Heart right ventricle (tissue), 16 donors: ENCODE results near the gene ITGA7. TPM values are rescaled to one million over a fixed set of nuclear protein-coding genes. Genes with fewer than 3 reads are reported as not detected.

Experiments used
- ATAC-seq, 8 donors: fragments of 200-7000 bp; cut with Tn5 transposase; one replicate each; pipeline ENCODE4 v1.9.1; 2020; ENCODE audit warnings: mild to moderate bottlenecking in 8 of 8, moderate library complexity in 8 of 8, moderate number of reproducible peaks in 1 of 8
- DNase-seq, 2 donors: peaks; one replicate each; pipeline ENCODE4 v3.0.0-alpha.2; 2020
- H3K27ac ChIP-seq, 10 donors: fragments of 200-600 bp; sonication (generic) in 2 of 10; one replicate each; pipeline versions ENCODE4 v1.5.0 to v1.8.0; 2020 to 2022; ENCODE audit warnings: mild to moderate bottlenecking in 3 of 10
- H3K27me3 ChIP-seq, 7 donors: fragments of 200-600 bp; one replicate each; pipeline ENCODE4 v1.8.0; 2021 to 2022; ENCODE audit warnings: mild to moderate bottlenecking in 2 of 7
- H3K36me3 ChIP-seq, 9 donors: fragments of 200-600 bp; sonication (generic) in 1 of 9; one replicate each; pipeline versions ENCODE4 v1.5.0 to v1.8.0; 2020 to 2022; ENCODE audit warnings: mild to moderate bottlenecking in 2 of 9
- H3K4me1 ChIP-seq, 9 donors: fragments of 200-600 bp; sonication (generic) in 1 of 9; one replicate each; pipeline versions ENCODE4 v1.5.0 to v1.8.0; 2020 to 2022; ENCODE audit warnings: mild to moderate bottlenecking in 4 of 9
- H3K4me3 ChIP-seq, 10 donors: fragments of 200-600 bp; sonication (generic) in 2 of 10; one replicate each; pipeline versions ENCODE4 v1.5.0 to v1.8.0; 2020 to 2022; ENCODE audit warnings: mild to moderate bottlenecking in 7 of 10, moderate library complexity in 2 of 10
- H3K9me3 ChIP-seq, 11 donors: fragments of 200-600 bp in 10 of 11; sonication (generic) in 2 of 11; one replicate each; pipeline versions ENCODE4 v1.5.0 to v1.8.0; 2013 to 2022; ENCODE audit warnings: mild to moderate bottlenecking in 2 of 11, control low read depth in 1 of 11, moderate library complexity in 1 of 11
- WGBS, 2 donors: extraction: QIAGEN DNeasy Blood & Tissue Kit; methylation state at CpG; one replicate each; pipeline ENCODE4 v1.1.7; 2013; ENCODE audit warnings: inconsistent platforms in 1 of 2; 5-methylcytosine and 5-hydroxymethylcytosine counted together
- intact Hi-C, 10 donors: fragments of 100-400 bp; cut with DNase I; formaldehyde crosslinking; loops; one replicate each; pipeline versions ENCODE4 v1.11.1 to v1.14.2; 2022
- polyA plus RNA-seq, 2 donors: library from polyadenylated mRNA; stranded (reverse); fragments of 200-250 nt; gene quantifications; one replicate each; pipeline ENCODE4 v1.2.3, GENCODE V29; 2013
- total RNA-seq, 10 donors: library from RNA; stranded (reverse); fragmentation: NEBNext Ultra II Directional in 3 of 10; extraction: Animal tissue kit (Norgen Biotek cat#: 25700) in 3 of 10; gene quantifications; one replicate each; pipeline versions ENCODE4 v1.2.1 to v1.2.4, GENCODE V29; 2021 to 2023
- TF ChIP-seq, protein P1 (sequence below), 9 donors: fragments of 200-600 bp; sonication (generic) in 2 of 9; IDR thresholded peaks; one replicate each; pipeline versions ENCODE4 v1.5.0 to v1.8.0; 2021 to 2022; ENCODE audit warnings: antibody characterized with exemption in 9 of 9, mild to moderate bottlenecking in 5 of 9, moderate library complexity in 1 of 9
- donor health status: Arrhythmogenic right ventricular cardiomyopathy.
- donor health status: ischemic (EF 13 %, LVEDD 7.1; RV severe dilation, severe dysfunction).
- donor health status: healthy with polysubstance abuse.
- donor health status: DM: no; HTN: yes; CAD: no.
- donor health status: DM: no; HTN: no; CAD: no.
- donor health status: ischemic (EF 25% LVEDD 6.9; RV normal size, moderate dysfunction).
- donor health status: ischemic (EF 25% LVEDD 5.7; RV mildly dilated, moderate dysfunction).
- donor health status: healthy.
- donor health status: DM: yes; HTN: yes; CAD: no.
- donor health status: Ischemic cardiomyopathy.
- donor health status: ischemic (EF 35%, LVEDD 5.7; RV mildly dilated, moderate dysfunction).
- donor health status: nonischemic (EF 11% LVEDD 7.7; RV severe dilation, severe dysfunction).
- donor health status: DM: yes; HTN: yes; CAD: no.
- donor health status: PGD.
- donor health status: ischemic (EF 29% LVEDD 5.4; RV normal size, mild dysfunction).
- donor health status: nonischemic (EF 23%, LVEDD 6.1; RV moderate dilation, normal function).

ITGA7 gene
- total and polyA plus RNA-seq, 12 donors = 247 to 750 (median 502) TPM

DNA sequence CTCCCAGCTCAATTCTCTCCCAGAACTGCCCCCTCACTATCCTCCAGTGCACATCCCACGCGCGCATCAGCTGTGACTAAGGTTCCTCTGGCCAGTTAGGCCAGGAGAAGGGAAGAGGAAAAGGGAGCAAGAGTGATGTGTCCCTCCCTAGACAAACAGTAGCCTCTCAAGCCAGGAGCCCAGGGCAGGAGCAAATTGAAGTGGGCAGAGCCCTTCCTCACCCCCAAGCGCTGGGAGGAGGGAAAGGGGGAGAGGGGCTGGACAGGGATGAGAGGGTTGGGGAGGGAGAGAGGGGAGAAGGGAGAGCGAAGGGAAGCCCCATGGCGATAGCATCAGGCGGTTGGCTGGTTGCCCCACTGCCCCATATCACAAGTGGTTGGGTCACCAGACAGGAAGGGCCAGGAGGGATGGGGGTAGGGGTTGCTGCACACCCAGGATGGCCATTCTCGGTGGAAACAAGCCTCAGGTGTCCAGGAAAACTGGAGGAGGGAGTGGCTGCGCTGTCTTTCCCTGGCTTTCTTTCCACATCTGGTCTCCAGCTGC is 20.0 kb upstream of the ITGA7 start:
- no peaks in the 10 kb centered on the region for H3K27me3 ChIP-seq
- peaks cover 20 to 70% (median 63%) of the 10 kb centered on the region in 9 donors for H3K4me1 ChIP-seq
- 5 to 15% methylated on average over 9 of the region's 9 CpGs for WGBS, 2 donors
- H3K9me3 ChIP-seq = no peaks in the 10 kb centered on the region
- ATAC-seq (peak in 6 of 8 donors; percentile 0 to 11 (median 2)), DNase-seq (peak in 1 of 2 donors; percentile 56)
- TF ChIP-seq, protein P1, sequence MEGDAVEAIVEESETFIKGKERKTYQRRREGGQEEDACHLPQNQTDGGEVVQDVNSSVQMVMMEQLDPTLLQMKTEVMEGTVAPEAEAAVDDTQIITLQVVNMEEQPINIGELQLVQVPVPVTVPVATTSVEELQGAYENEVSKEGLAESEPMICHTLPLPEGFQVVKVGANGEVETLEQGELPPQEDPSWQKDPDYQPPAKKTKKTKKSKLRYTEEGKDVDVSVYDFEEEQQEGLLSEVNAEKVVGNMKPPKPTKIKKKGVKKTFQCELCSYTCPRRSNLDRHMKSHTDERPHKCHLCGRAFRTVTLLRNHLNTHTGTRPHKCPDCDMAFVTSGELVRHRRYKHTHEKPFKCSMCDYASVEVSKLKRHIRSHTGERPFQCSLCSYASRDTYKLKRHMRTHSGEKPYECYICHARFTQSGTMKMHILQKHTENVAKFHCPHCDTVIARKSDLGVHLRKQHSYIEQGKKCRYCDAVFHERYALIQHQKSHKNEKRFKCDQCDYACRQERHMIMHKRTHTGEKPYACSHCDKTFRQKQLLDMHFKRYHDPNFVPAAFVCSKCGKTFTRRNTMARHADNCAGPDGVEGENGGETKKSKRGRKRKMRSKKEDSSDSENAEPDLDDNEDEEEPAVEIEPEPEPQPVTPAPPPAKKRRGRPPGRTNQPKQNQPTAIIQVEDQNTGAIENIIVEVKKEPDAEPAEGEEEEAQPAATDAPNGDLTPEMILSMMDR (IDR thresholded peaks at IDR 0.05) = no peak
- peak overlapping the region; percentile 66 to 98 (median 87) for H3K4me3 ChIP-seq
- intact Hi-C loops = loop anchor here in 3 of 10 donors (2.0 to 5.0 kb wide), 3 partner anchors 19 to 70 kb away; a partner anchor contains a TSS
- peak overlapping the region; percentile 96 to 100 (median 99) for H3K27ac ChIP-seq
- peaks cover 0 to 48% (median 29%) of the 10 kb centered on the region in 9 donors for H3K36me3 ChIP-seq

- peaks cover 20 to 70% (median 63%) of the 10 kb centered on the region in 9 donors for H3K4me1 ChIP-seq
- intact Hi-C loops = loop anchor here in 2 of 10 donors (5.0 kb wide), 2 partner anchors 45 to 70 kb away; a partner anchor contains a TSS
- DNase-seq = no peak
- TF ChIP-seq, protein P1 (IDR thresholded peaks at IDR 0.05) = no peak
- WGBS, 2 donors = 44 to 48% methylated on average over 10 of the region's 10 CpGs
- H3K36me3 ChIP-seq = peaks cover 0 to 56% (median 29%) of the 10 kb centered on the region in 9 donors
- peak overlapping the region in 9 of 10 donors; percentile 96 to 100 (median 99) for H3K27ac ChIP-seq
- no peaks in the 10 kb centered on the region for H3K9me3 ChIP-seq
- peak overlapping the region; percentile 66 to 98 (median 87) for H3K4me3 ChIP-seq
- no peaks in the 10 kb centered on the region for H3K27me3 ChIP-seq
- no peak for ATAC-seq
Measured at GRCh38 chr12:55726971-55727370, 19.3 kb upstream of the ITGA7 start.

DNA sequence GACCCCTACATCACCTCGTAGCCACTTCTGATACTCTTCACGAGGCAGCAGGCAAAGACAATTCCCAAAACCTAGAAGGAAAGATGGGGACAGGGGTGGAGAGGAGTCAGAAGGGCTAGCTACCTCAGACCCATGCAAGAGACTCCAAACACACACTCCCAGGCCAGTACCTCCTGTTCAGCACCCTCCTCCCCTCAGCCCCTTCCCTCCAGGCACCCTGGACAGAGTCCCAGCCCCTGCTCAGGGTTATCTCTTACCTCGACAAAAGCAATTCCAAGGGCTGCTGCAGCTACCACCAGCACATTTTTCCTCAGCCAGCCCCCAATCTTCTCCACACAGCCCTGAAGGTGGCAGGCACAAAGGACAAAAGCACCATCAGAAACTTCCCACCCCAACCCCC is 17.9 kb upstream of the ITGA7 start:
- H3K27me3 ChIP-seq = no peaks in the 10 kb centered on the region
- H3K4me1 ChIP-seq = peaks cover 20 to 78% (median 65%) of the 10 kb centered on the region in 9 donors
- H3K9me3 ChIP-seq = no peaks in the 10 kb centered on the region
- no peak for ATAC-seq
- WGBS, 2 donors = 37 to 49% methylated on average over 3 of the region's 3 CpGs
- peak overlapping the region in 5 of 10 donors; percentile 10 to 100 (median 43) for H3K27ac ChIP-seq
- intact Hi-C loops = loop anchor here in 2 of 10 donors (5.0 kb wide), 2 partner anchors 43 to 68 kb away; a partner anchor contains a TSS
- H3K36me3 ChIP-seq = peaks cover 0 to 63% (median 29%) of the 10 kb centered on the region in 9 donors
- no peak for DNase-seq
- H3K4me3 ChIP-seq = no peak overlapping the region
- TF ChIP-seq, protein P1 (IDR thresholded peaks at IDR 0.05) = no peak

GRCh38 chr12:55724940-55725309 is 17.2 kb upstream of the ITGA7 start:
- Histone ChIP-seq H3K36me3 (peaks cover 0 to 69% (median 29%) of the 10 kb centered on the region in 9 donors), H3K27ac (peak overlapping the region in 6 of 10 donors; percentile 10 to 100 (median 39)), H3K4me1 (peaks cover 16 to 78% (median 65%) of the 10 kb centered on the region in 9 donors), H3K27me3 (no peaks in the 10 kb centered on the region), H3K9me3 (no peaks in the 10 kb centered on the region), H3K4me3 (no peak overlapping the region)
- TF ChIP-seq, protein P1 (IDR thresholded peaks at IDR 0.05) = no peak
- WGBS, 2 donors = 45 to 52% methylated on average over 3 of the region's 3 CpGs
- intact Hi-C loops = loop anchor here in 8 of 10 donors (5.0 kb wide), 3 partner anchors 43 to 68 kb away; a partner anchor contains a TSS
- ATAC-seq (no peak), DNase-seq (no peak)
